Gastroesophageal sphincter (tissue), 4 donors: Measurements from ENCODE around the gene CECR2. TPM values are rescaled to one million over a fixed set of nuclear protein-coding genes. Genes with fewer than 3 reads are reported as not detected.

Source experiments
- ATAC-seq: fragments of 150-250 bp; one replicate; pipeline ENCODE4 v1.9.1; 2016; ENCODE audit warnings: mild to moderate bottlenecking, moderate library complexity
- H3K27ac ChIP-seq, 4 donors: fragments of 200-600 bp; sonication (generic) in 3 of 4; 1 replicate in 3 of 4; 2 replicates in 1 of 4; pipeline ENCODE4 v1.5.1; 2016 to 2019
- H3K27me3 ChIP-seq: fragments of 200-600 bp; sonication (generic); one replicate; pipeline ENCODE4 v1.5.1; 2019
- H3K36me3 ChIP-seq, 2 donors: fragments of 200-600 bp; sonication (generic); one replicate each; pipeline ENCODE4 v1.5.1; 2019; ENCODE audit warnings: control low read depth in 1 of 2
- H3K4me1 ChIP-seq, 3 donors: fragments of 200-600 bp; sonication (generic); 1 replicate in 2 of 3; 2 replicates in 1 of 3; pipeline ENCODE4 v1.5.1; 2016 to 2019; ENCODE audit warnings: control low read depth in 2 of 3
- H3K4me3 ChIP-seq, 2 donors: fragments of 200-600 bp; sonication (generic); one replicate each; pipeline ENCODE4 v1.5.1; 2019; ENCODE audit warnings: mild to moderate bottlenecking in 1 of 2, moderate library complexity in 1 of 2
- H3K9me3 ChIP-seq, 3 donors: fragments of 200-600 bp; sonication (generic); one replicate each; pipeline ENCODE4 v1.5.1; 2017 to 2019; ENCODE audit warnings: control low read depth in 2 of 3
- CTCF ChIP-seq, 4 experiments: fragments of 200-600 bp in 2 of 4; fragments of 450-650 bp in 2 of 4; sonication (generic) in 1 of 4; IDR thresholded peaks; one replicate each; pipeline ENCODE4 v1.5.1; 2017 to 2019; ENCODE audit warnings: antibody characterized with exemption in 4 of 4, mild to moderate bottlenecking in 2 of 4, moderate library complexity in 2 of 4
- EP300 ChIP-seq: sonication (generic); formaldehyde crosslinking; IDR thresholded peaks from one replicate; pipeline ENCODE4 v1.6.1; 2017; ENCODE audit warnings: antibody characterized with exemption, mild to moderate bottlenecking
- POLR2A ChIP-seq, 2 donors: fragments of 450-650 bp; IDR thresholded peaks; one replicate each; pipeline ENCODE4 v1.6.1; 2017; ENCODE audit warnings: antibody characterized with exemption in 2 of 2, mild to moderate bottlenecking in 2 of 2, moderate library complexity in 1 of 2
- POLR2AphosphoS5 ChIP-seq: sonication (generic); formaldehyde crosslinking; IDR thresholded peaks from one replicate; pipeline ENCODE4 v1.6.1; 2017; ENCODE audit warnings: antibody characterized with exemption
- WGBS, 2 donors: methylation state at CpG; one replicate each; pipeline ENCODE4 v1.1.5; 2018; ENCODE audit warnings: low coverage in 1 of 2; 5-methylcytosine and 5-hydroxymethylcytosine counted together
- total RNA-seq, 4 donors: library from RNA; depleted of rRNA; stranded (reverse); fragments of >200 nt; gene quantifications; one replicate each; pipeline ENCODE4 v1.1.0, GENCODE V29; 2016

CECR2 gene
- total RNA-seq, 4 donors from 2014 or later = 0.72 to 1.7 (median 1.2) TPM

DNA sequence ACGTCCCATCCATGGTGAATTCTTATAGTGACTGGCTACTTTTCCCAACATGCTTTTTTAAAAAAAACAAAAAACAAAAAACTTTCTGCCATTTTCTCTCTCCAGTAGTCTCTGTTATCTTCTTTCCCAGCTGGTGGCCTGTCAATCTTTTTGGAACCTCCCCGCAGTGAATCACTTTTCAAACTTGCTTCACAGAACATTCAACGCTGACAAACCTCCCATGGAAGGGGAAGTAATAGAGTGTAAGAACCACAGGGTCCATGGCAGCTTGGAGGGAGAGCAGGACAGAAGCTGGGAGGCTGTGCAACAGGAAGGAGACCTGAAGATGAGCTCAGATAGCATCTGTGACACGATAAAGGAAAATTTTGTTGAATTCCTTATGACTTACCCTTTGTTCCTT is 9.8 kb upstream of the CECR2 start:
- Histone ChIP-seq H3K27ac (no peak overlapping the region), H3K36me3 (no peaks in the 10 kb centered on the region), H3K4me3 (no peak overlapping the region), H3K9me3 (no peaks in the 10 kb centered on the region), H3K4me1 (no peaks in the 10 kb centered on the region), H3K27me3 (peaks cover 23% of the 10 kb centered on the region)
- no peak for TF ChIP-seq EP300
- TF ChIP-seq POLR2AphosphoS5 = no peak
- TF ChIP-seq CTCF (IDR thresholded peaks at IDR 0.05) = no peak
- TF ChIP-seq POLR2A (IDR thresholded peaks at IDR 0.05) = no peak
- no peak for ATAC-seq
- 48 to 68% methylated on average over 4 of the region's 4 CpGs for WGBS, 2 donors

GRCh38 chr22:17366329-17366728 is 2.9 kb upstream of the CECR2 start:
- Histone ChIP-seq H3K4me3 (no peak overlapping the region), H3K4me1 (peaks cover 0 to 43% (median 13%) of the 10 kb centered on the region in 3 donors), H3K36me3 (no peaks in the 10 kb centered on the region), H3K27ac (no peak overlapping the region), H3K27me3 (peaks cover 76% of the 10 kb centered on the region), H3K9me3 (no peaks in the 10 kb centered on the region)
- 77 to 85% methylated on average over 5 to 6 of the region's 13 CpGs for WGBS, 2 donors
- ATAC-seq = no peak
- TF ChIP-seq POLR2A (IDR thresholded peaks at IDR 0.05) (no peak), CTCF (IDR thresholded peaks at IDR 0.05) (no peak), POLR2AphosphoS5 (no peak), EP300 (no peak)

DNA sequence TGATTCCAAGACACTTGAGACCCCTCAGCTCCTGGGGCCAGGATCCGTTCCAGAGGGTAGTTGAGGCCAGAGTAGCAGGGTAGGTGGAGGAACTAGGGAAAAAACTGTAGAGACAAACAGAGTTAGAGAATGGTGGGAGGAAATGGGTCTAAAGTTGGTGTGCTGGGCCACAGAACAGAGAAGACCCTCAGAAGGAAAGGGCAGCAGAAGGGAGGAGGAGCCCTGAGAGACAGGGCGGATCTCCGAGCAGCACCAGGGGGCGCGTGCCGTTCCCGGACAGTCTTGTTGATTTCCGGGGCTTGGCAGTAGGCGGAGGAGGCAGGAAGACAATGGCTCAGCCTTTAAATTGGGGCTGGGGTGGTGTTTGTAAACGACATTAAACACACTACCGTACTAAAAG is 2.4 kb upstream of the CECR2 start:
- Histone ChIP-seq H3K9me3 (no peaks in the 10 kb centered on the region), H3K36me3 (no peaks in the 10 kb centered on the region), H3K4me1 (peaks cover 0 to 47% (median 13%) of the 10 kb centered on the region in 3 donors), H3K4me3 (no peak overlapping the region), H3K27me3 (peaks cover 80% of the 10 kb centered on the region), H3K27ac (no peak overlapping the region)
- 5 to 13% methylated on average over 7 to 11 of the region's 11 CpGs for WGBS, 2 donors
- TF ChIP-seq EP300 (no peak), CTCF (IDR thresholded peaks at IDR 0.05) (peak in 1 of 4 experiments; percentile 51)
- ATAC-seq = no peak

- Histone ChIP-seq H3K27ac (peak overlapping the region in 3 of 4 donors; percentile 83 to 85 (median 84)), H3K4me3 (peak overlapping the region in 1 of 2 donors; percentile 63), H3K4me1 (peaks cover 0 to 47% (median 13%) of the 10 kb centered on the region in 3 donors), H3K36me3 (no peaks in the 10 kb centered on the region), H3K27me3 (peaks cover 83% of the 10 kb centered on the region), H3K9me3 (no peaks in the 10 kb centered on the region)
- TF ChIP-seq POLR2AphosphoS5 = no peak
- TF ChIP-seq POLR2A (IDR thresholded peaks at IDR 0.05) = no peak
- no peak for TF ChIP-seq EP300
- no peak for TF ChIP-seq CTCF (IDR thresholded peaks at IDR 0.05)
- WGBS, 2 donors = 5 to 7% methylated on average over 7 of the region's 7 CpGs
- ATAC-seq = no peak
Measured at GRCh38 chr22:17368144-17368543, 1.1 kb upstream of the CECR2 start.

DNA sequence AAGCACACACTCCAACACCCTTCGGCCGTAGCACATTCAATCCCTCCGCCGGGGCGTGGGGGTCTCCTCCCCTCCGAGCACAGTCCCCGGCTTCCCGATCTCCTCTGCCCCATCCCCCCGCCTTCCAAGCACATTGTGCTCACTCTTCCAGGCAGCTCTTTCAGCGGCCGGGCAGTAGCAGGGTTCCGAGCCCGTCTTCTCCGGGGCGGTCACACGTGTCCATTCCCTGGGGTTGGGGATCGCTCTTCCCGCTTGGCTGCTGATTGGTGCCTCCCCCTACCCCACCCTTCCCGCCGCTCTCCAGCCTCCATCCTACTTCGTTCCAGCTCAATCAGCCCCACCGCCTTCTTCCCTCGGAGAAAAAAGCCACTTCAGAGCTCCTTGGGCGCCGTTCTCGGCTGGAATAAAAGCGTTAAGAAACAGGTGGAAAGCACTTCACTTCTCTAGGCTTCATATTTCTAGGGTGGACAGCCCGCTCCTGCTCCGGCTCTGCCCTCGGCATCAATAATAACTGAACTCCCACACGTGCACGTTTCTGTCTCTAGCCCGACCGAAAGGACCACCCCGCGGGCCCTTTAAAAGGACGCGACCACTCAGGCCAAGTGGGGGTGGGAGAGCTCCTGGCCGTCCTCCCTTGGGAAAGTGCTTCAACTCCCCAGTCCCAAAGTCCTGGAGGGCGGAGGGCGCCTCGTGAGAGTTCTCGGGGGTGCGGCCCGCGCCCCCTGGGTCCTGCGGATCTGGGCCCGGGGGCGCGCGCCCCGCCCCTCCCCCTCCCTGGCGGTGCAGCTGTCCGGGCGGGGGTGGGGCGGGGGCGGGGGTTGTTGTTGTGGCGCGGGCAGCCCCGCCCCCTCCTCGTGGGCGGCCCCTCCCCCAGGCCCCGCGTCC is 464 bp upstream of the CECR2 start:
- peak; percentile 70 for ATAC-seq
- TF ChIP-seq EP300 = no peak
- TF ChIP-seq CTCF (IDR thresholded peaks at IDR 0.05) = no peak
- no peak for TF ChIP-seq POLR2AphosphoS5
- TF ChIP-seq POLR2A (IDR thresholded peaks at IDR 0.05) = no peak
- Histone ChIP-seq H3K9me3 (no peaks in the 10 kb centered on the region), H3K27ac (peak overlapping the region in 3 of 4 donors; percentile 83 to 85 (median 84)), H3K4me1 (peaks cover 0 to 47% (median 13%) of the 10 kb centered on the region in 3 donors), H3K4me3 (peak overlapping the region; percentile 28 to 63), H3K36me3 (no peaks in the 10 kb centered on the region), H3K27me3 (peaks cover 80% of the 10 kb centered on the region)
- 1% methylated on average over 17 to 21 of the region's 64 CpGs for WGBS, 2 donors
